Stimulated activated CD4-positive, alpha-beta T cell treated with anti-CD3 and anti-CD28 coated beads, Interleukin-4, amount 100 ng/mL, for 4 hours (primary cell): ENCODE results near the gene PLPPR3.
"Not testable (repeated sequence)": the region's sequence is repeated elsewhere in the genome, so short reads cannot be mapped to it uniquely, and the experiment has no call there.

Experiments
- DNase-seq, 2 experiments: peaks; one replicate each; pipeline ENCODE4 v3.0.0-alpha.2; 2020

The PLPPR3 gene

DNA sequence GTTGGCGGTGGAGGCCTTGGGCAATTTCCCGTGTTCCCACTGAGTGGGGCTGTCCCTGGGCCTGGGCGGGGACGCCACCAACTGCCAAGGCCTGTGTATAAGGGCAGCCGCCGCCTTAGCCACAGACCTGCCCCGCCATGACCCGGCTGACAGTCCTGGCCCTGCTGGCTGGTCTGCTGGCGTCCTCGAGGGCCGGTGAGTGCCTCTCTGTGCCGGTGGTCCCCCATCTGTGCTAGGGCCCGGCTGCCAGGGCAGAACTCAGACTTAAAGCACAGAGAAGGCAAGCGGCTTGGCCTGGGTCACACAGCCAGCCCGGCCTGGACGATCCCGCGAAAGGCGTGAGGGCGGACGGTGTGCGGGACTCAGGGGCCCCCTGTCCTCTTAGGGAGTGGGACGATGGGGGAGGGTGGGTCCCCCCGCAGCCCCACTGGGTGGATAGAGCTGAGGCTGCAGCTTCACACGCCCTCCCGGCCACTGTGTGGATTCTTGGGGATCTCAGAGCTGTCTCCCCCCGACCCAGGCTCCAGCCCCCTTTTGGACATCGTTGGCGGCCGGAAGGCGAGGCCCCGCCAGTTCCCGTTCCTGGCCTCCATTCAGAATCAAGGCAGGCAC lies 6.1 kb upstream of the PLPPR3 start, which contains the start of gene AZU1:
TSS of gene AZU1 (plus strand) at position 128 of the 612 bp plus-strand sequence. CDS start at position 138, 10 bp downstream.
- DNase-seq: no peak

DNA sequence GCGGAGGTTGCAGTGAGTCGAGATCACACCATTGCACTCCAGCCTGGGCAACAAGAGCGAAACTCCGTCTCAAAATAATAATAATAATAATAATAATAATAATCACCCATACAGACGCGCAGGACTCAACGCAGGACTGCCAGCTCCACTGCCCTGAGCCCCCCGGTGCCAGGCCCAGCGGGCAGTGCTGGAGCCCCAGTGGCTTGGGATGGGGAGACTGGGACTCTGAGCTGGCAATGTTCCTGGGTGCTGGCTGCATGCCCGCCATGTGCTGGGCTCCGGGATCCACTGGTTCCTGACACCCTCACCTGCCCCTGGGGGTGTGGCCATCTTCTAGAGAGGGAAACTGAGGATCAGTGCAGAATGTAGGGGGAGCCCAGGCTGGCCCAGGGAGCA lies 5.6 kb upstream of the PLPPR3 start:
- DNase-seq: no peak

DNA sequence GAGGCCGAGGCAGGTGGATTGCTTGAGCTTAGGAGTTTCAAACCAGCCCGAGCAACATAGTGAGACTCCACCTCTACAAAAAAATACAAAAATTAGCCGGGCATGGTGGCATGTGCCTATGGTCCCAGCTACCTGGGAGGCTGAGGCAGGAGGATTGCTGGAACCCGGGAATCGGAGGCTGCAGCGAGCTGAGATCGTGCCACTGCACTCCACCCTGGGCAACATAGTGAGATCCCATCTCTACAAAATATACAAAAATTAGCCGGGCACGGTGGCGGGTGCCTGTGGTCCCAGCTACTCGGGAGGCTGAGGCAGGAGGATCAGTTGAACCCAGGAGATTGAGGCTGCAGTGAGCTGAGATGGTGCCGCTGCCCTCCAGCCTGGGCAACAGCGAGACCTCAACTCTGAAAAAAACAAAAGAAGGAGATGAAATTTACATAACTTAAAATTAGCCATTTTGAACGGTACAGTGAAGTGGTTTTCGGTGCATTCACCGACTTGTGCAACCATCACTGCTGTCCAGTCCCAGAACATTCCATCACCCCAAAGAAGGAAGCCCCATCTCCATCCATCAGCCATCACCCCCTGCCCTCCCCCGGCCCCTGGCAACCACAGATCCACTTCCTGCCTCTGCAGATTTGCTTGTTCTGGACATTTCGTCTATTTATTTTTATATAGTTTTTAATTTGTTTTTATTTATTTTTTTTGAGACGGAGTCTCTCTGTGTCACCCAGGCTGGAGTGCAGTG lies 4.3 kb upstream of the PLPPR3 start:
- no peak for DNase-seq

DNA sequence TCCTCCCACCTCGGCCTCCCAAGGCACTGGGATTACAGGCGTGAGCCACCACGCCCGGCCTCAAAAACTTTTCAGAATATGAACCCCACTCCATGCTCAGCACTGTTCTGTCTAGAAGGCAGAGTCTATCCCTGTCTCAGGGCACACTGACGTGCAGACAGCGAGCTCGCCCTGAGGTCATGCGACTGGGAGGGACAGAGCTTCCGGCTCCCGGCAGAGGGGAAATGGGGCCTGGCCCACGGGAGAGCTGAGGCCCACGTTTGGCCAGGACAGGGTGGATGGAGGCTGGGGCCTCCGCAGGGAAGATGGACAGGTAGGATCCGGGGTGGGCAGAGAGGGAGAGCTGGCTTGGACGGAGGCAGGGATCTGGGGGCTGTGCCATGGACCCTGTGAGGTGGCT lies 3.1 kb upstream of the PLPPR3 start:
- DNase-seq: no peak

DNA sequence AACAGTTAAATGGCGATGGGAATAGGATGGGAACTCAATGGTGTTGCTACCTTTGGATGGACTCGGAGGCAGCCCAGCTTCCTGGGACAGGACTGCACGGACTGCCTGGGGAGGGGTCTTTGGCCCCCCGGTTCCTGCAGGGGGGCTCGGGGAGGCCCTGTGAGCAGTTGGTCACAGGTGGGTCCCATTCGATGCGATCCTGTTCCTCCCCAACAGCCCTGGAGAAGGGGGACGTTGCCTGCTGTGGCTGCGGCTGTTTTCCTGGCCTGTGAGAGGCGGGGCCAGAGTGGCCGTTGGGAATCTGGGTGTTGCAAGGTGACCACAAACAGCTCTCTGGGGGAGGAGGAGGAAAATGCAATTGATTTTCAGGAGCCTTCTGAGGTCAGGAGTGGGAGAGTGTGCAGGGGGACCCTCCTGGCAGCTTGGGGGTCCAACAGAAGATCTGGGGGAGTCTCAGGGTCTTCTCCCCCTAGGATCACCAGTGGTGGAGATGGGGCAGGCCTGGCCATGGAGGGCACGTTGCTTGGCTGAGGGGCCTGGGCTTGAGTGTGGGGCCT lies 1.9 kb upstream of the PLPPR3 start:
- no peak for DNase-seq

DNA sequence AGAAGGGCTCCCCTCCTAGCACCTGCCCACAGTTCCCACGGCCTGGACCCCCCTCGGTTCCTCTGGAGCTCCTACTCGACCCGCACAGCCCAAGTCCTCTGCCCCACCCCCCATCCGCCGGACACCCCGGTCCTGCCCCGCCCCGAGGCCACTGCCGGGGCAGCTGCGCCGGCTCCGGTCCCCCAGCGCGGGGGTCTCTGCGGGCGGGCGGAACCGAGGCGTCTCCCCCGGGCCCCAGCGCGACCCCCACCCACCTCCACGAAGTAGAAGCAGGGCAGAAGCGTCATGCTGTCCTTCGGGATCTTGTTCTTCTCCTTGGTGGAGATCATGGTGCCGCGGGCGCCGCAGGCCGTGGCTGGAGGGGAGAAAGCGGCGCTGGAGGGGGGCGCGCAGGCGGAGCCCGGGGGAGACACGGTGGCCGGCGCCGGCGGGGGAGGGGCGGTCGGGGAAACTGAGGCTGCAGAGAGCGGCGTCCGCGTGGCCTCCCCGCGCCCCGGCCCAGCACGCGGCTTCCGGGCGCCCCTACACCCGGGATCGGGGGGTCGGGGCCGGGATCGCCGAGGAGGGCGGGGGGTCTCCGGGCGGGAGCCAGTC lies 427 bp downstream of the PLPPR3 start:
- DNase-seq: no peak

DNA sequence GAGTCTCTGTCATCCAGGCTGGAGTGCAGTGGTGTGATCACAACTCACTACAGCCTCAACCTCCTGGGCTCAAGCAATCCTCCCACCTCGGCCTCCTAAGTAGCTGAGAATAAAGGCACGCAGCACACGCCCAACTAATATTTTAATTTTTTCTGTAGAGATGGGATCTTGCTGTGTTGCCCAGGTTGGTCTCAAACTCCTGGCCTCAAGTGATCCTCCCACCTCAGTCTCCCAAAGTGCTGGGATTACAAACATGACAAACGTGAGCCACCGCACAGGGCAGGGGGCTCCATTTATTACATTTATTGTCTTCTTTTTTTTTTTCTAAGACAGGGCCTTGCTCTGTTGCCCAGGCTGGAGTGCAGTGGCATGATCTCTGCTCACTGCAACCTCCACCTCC lies 1.5 kb downstream of the PLPPR3 start:
- not testable (repeated sequence) for DNase-seq

DNA sequence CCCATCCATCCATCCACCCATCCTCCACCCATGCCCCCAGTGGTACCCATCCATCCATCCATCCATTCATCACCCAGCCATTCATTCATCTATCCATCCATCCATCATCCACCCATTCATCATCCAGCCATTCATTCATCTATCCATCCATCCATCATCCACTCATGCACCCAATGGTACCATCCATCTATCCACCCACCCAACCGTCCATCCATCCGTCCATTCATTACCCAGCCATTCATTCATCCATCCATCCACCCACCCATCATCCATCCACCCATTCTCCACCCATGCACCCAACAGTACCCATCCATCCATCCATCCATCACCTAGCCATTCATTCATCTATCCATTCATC lies 5.3 kb downstream of the PLPPR3 start:
- no peak for DNase-seq

DNA sequence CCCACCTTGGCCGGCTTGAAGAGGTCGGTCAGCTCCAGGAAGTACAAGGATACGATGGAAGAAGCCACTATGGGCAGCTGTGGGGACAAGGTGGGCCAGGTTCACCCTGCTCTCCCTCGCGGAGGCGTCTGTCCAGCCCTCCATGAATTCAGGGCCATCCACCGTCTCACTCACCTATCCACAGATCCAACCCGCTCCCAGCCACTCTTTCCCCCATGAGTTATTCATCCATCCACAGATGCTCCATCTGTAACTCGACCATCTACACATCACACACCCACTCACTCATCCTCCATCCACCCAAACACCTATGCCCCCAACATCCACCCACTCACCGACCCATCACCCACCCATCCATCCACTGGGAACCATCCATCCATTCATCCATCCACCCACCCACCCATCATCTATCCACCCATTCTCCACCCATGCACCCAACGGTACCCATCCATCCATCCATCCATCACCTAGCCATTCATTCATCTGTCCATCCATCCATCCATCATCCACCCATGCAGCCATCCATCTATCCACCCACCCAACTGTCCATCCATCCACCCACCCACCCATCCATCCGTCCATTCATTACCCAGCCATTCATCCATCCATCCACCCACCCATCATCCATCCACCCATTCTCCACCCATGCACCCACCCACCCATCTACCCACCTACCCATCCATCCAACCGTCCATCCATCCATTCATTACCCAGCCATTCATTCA lies 5.8 kb downstream of the PLPPR3 start:
- no peak for DNase-seq

DNA sequence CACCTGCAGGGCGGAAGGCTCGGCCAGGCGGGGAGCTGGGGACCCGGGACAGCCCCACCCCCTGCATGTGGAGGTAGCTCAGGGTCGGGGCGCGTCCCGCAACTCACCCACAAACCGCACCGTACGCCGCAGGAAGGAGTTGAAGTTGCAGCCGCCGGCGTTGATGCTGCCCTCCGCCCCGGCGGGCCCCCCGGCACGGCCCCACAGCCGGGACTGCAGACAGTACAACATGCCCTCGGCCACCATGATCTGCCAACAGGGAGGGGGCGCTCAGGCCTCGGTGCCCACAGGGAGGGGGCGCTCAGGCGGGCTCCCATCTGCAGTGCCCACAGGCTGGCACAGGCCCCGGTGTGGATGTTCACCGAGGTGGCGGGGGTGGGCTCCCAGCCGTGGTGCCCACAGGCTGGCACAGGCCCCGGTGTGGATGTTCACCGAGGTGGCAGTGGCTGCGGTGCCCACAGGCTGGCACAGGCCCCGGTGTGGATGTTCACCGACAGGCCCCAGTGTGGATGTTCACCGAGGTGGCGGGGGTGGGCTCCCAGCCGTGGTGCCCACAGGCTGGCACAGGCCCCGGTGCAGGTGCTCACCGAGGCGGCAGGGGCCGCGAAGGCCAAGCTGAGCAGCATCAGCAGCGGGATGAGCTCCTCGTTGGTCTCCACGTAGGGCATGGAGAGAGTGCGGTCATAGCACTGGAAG lies 6.5 kb downstream of the PLPPR3 start:
- DNase-seq: no peak

DNA sequence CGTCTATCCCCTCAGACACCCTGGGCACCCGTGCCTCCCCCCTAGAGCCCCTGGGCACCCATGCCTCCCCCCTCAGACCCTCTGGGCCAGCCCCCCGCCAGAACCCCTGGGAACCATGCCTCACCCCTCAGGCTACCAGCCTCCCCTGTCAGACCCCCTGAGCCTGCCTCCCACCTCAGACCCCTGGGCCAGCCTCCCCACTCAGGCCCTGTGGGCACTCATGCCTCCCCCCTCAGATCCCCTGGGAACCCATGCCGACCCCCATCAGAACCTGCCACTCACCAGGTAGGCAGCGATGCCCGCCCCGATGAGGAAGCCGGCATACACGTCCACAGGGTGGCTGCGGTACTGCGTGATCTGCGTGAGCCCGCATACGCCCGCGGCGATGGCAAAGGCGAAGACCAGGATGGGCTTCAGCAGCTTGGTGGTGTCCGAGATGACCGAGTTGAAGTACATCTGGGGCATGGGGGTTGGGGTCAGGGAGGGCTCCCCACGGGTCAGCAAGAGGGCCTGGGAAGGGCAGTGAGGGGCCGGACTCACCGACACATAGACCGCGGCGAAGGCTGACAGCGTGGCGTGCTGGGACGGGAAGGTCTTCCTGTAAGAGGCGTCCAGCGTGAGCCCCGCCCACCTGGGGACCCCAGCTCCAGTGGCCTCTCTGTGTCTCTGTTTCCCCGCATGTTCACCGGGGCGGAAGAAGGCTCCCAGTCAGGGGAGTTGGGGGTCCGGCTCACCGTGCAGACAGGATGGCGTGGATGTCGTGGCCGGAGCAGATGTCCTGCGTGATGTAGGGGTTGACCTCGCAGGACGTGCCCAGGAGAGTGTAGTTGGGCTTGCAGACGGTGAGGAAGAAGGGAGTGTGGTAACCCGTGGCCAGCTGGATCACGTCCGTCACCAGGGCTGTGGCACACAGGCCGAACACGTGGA lies 7.3 kb downstream of the PLPPR3 start:
- DNase-seq: peak in 1 of 2 experiments; percentile 9

DNA sequence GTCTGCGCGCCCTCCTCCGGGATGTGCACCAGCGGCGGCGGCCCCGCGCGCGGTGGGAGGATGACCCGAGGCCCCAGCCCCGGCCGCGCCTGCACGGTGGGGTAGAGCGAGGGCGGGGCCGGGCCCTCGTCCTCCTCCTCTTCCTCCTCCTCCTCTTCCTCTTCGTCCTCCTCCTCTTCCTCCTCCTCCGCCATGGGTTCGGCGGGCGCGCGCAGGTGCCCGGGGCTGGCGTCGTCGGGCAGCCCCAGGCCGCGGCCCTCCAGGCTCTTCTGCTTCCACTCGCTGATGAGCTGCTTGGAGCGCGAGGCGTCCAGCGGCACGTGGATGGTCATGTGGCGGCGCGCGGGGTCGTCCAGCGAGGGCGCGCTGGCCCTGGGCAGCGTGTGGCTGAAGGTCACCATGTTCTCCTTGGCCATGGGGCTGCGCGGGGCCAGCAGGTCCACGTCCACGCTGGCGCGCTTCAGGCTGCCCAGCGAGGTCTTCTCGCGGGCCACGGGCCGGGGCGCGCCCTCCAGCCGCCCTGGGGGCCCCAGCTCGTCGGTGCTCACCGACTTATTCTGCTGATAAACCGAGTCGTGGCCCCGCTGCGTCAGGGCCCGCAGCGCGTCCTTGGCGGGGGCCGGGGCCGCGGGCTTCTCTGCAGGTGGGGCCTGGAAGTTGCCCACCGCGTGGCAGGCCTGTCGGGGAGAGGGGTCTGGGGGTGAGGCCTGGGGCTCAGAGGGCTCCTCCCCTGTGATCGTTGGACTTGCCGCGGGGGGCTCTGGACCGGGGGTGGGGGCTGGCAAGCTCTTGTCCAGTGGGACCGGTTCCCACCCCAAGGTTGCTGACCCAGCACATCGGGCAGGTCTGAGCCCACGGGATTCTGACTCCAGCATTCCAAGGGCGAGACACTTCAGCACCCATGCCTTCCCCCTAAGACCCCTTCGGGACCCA lies 8.3 kb downstream of the PLPPR3 start:
- DNase-seq: no peak

DNA sequence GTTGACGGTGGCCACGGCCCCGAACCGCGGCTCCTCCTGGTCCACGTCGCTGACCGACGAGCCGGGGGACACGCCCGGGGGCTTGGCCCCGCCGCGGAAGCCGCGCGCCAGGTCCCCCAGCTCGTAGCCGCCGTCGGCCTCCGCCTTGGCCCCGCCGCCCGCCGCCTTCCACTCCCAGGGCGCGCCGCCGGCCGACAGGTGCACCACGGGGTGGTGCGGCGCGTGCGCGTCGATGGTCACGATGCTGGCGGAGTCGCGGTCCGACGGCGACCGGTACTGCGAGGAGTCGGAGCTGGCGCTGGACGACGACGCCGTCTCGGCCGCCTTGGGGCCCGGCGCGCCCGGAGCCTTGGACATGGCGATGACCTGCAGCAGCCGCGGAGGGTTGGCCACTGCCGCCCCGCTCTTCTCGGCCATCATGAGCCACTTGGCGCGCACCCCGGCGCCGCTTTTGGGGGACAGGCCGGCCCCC lies 9.0 kb downstream of the PLPPR3 start:
- no peak for DNase-seq

DNA sequence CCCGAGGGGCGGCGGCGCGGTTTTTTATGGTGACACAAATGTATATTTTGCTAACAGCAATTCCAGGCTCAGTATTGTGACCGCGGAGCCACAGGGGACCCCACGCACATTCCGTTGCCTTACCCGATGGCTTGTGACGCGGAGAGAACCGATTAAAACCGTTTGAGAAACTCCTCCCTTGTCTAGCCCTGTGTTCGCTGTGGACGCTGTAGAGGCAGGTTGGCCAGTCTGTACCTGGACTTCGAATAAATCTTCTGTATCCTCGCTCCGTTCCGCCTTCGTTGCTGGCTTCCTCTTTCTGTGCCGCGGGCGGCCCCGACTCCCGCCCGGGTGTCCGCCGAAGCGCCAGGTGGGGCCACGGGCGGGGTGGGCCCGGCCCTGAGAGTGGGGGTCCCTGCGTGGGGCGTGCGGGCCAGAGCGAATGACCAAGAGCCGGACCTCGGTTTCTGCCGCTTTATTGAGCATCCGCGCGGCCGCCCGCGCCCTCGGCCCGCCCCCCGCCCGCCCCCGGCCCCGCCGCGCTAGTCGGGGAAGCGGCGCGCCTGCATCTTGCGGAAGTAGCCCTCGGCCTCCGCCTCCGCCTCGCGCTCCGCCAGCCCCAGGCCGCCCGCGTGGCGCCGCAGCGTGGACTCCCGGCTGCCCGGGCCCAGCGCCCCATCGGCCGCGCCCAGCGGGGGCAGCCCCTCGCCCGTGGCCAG lies 9.6 kb downstream of the PLPPR3 start:
- DNase-seq: no peak

DNA sequence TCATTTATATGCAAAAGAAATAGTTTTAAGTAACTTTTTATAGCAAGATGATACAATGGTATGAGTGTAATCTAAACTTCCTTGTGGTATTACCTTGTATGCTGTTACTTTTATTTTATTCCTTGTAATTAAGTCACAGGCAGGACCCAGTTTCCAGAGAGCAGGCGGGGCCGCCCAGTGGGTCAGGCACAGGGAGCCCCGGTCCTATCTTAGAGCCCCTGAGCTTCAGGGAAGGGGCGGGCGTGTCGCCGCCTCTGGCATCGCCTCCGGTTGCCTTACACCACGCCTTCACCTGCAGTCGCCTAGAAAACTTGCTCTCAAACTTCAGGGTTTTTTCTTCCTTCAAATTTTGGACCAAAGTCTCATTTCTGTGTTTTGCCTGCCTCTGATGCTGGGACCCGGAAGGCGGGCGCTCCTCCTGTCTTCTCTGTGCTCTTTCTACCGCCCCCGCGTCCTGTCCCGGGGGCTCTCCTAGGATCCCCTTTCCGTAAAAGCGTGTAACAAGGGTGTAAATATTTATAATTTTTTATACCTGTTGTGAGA lies 10.2 kb downstream of the PLPPR3 start:
- DNase-seq: no peak

DNA sequence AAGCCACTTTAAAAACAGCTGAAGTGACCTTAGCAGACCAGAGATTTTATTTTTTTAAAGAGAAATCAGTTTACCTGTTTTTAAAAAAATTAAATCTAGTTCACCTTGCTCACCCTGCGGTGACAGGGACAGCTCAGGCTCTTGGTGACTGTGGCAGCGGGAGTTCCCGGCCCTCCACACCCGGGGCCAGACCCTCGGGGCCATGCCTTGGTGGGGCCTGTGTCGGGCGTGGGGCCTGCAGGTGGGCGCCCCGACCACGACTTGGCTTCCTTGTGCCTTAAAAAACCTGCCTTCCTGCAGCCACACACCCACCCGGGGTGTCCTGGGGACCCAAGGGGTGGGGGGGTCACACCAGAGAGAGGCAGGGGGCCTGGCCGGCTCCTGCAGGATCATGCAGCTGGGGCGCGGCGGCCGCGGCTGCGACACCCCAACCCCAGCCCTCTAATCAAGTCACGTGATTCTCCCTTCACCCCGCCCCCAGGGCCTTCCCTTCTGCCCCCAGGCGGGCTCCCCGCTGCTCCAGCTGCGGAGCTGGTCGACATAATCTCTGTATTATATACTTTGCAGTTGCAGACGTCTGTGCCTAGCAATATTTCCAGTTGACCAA lies 10.8 kb downstream of the PLPPR3 start:
- DNase-seq: no peak

DNA sequence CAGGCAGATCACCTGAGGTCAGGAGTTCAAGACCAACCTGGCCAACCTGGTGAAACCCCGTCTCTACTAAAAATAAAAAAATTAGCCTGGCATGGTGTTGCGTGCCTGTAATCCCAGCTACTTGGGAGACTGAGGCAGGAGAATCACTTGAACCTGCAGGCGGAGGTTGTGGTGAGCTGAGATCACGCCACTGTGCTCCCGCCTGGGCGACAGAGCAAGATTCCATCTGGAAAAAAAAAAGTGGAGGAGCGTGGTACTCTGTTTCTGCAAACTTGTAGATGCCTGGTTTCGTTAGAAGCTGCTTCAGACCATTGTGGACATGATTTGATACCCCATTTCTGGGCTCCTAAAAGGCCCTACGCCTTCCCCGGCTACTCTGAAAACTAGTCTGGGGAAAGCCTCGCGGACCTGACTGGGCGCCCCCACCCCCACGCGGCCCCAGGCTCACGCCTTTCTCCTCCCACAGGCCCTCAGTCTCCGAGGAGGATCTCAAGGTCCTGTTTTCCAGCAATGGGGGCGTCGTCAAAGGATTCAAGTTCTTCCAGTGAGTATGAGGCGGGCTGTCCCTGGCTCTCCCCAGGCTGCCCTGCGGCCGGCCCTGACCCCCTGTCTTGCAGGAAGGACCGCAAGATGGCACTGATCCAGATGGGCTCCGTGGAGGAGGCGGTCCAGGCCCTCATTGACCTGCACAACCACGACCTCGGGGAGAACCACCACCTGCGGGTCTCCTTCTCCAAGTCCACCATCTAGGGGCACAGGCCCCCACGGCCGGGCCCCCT lies 11.5 kb downstream of the PLPPR3 start:
- no peak for DNase-seq

DNA sequence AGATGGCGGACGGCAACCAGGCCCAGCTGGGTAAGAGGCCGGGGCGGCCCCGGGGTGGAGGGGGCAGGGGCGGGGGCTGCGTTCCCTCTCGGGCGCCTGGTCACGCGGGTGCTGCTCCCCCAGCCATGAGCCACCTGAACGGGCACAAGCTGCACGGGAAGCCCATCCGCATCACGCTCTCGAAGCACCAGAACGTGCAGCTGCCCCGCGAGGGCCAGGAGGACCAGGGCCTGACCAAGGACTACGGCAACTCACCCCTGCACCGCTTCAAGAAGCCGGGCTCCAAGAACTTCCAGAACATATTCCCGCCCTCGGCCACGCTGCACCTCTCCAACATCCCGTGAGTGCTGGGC lies 13.4 kb downstream of the PLPPR3 start:
- no peak for DNase-seq
